ENCODE data around the gene EXOC6. TPM values are rescaled to one million over a fixed set of nuclear protein-coding genes. Genes with fewer than 3 reads are reported as not detected.

The EXOC6 gene
- polyA plus RNA-seq, 3 donors: 3.8 to 5.6 (median 5.1) TPM

DNA sequence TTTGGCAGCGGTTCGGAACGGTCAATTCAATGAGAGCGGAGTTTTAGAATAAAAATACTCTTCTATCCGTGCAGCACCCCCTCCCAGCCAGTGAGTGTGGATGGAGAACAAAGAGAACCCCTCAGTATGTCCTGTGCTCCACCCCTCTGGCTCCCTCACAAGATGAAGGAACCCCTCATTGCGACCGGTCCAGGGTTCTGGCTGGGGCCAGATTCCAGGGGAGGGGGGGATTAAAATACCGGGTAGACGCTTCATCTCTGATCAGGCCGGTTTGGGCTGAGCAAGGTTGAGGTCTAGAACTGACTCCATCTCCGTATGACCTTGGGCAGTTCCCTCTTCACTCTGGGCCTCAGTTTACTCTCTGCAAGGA is 218.2 kb downstream of the EXOC6 start:
- no peak overlapping the region for H3K27ac ChIP-seq (ENCODE audit: low read depth, low read length)
- 16 to 24% (median 23%) methylated on average over 11 of the region's 11 CpGs for WGBS, 3 donors

DNA sequence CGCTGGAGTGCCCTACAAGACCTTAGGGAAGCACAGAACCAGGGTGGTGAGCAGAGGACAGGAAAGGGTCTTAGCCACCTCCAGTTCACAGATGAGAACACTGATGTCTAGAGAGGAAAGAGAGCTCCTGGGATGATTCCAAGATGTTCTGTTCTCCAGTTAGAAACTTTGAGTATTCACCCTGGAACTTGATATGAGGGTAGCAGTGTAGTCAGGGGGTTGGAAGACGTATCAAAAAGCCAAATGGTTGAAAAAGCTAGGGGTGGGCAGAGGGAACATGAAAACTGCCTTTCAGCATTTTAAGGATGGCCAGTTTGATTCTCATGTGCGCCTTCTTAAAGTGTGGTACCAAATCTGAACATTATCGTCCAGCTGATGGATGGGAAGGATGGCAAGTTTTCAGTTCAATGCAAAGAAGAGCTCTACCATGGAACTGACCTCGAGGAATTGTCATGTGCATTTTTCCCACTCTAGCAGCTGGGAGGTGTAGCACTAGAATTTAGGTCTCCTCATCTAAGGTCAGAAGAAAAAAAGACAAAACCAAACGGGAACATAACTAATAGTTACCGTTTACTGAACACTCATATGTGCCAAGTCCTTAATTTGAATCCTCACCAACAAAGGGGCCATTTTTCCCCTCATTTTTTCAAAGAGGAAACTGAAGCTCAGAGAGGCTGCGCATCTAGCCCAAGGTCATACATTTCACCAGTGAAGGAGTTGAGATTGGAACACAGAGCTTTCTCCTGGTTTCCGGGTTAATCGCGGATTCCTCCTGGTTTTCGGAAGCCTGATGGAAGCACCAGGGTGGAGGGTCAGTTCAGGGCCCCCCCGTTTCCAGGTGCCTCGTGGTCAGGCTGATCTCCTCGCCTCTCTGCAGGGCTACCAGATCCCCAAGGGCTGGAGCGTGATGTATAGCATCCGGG is 219.4 kb downstream of the EXOC6 start:
- no peak overlapping the region for H3K27ac ChIP-seq (ENCODE audit: low read depth, low read length)
- WGBS, 3 donors: 10 to 12% (median 10%) methylated on average over 17 of the region's 17 CpGs

DNA sequence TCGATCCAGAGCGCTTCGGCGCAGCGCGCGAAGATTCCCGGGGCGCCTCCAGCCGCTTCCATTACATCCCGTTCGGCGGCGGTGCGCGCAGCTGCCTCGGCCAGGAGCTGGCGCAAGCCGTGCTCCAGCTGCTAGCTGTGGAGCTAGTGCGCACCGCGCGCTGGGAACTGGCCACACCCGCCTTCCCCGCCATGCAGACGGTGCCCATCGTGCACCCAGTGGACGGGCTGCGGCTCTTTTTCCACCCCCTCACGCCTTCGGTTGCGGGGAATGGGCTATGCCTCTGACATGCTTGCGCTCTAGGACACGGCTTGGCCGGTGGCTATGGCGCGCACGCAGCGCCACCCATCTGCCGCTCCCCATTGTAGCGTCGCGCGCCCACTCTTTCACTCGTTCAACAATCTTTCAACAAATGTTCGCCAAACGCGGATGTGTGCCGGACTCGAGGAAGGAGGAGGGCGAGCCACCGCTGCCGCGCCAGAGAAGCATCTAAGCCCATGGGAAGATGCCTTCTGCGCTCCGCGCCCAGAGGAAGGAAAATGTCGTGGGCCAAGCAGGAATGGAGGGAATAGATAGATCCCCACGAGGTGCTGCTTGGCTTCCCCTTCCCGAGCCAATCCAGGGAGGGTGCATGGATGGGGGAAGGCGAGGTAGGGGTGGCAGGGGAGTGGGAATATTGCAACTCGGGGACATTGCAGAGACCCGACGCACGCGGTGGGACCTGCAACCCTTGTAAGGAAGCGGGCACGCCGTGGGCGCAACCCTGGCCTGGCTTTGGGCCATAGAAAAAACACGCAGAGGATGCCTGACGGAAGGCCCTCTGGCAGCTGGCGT is 220.3 kb downstream of the EXOC6 start:
- H3K27ac ChIP-seq (ENCODE audit: low read depth, low read length): no peak overlapping the region
- WGBS, 3 donors: 1 to 4% (median 2%) methylated on average over 71 to 73 of the region's 73 CpGs

- 15 to 29% (median 26%) methylated on average over 10 of the region's 10 CpGs for WGBS, 3 donors
- H3K27ac ChIP-seq (ENCODE audit: low read depth, low read length): no peak overlapping the region
Measured at GRCh38 chr10:93069245-93069561, 220.9 kb downstream of the EXOC6 start.

- 63 to 74% (median 67%) methylated on average over 5 of the region's 5 CpGs for WGBS, 3 donors
Measured at GRCh38 chr10:93070378-93071176, 222.3 kb downstream of the EXOC6 start.

DNA sequence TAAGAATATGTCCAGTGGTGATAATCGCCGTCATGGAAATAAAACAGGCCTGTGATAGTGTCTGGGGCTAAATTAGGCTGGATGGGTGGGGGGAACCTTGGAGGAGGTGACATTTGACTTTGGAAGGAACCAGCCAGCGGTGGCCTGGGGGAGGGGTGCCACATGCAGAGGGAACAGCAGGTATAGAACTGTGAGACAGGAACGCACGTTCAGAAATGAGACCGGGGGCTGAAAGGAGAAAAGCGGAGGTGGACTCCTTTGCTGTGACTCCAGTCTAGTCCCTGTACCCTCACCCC is 222.8 kb downstream of the EXOC6 start:
- whole genome bisulfite sequencing, 3 donors: 52 to 58% (median 56%) methylated on average over 7 of the region's 7 CpGs
- H3K27ac ChIP-seq (ENCODE audit: low read depth, low read length): no peak overlapping the region

More at GRCh38 chr10:93070378-93071176, 222.3 kb downstream of the EXOC6 start:
- no peak overlapping the region for H3K27ac ChIP-seq (ENCODE audit: low read depth, low read length)

DNA sequence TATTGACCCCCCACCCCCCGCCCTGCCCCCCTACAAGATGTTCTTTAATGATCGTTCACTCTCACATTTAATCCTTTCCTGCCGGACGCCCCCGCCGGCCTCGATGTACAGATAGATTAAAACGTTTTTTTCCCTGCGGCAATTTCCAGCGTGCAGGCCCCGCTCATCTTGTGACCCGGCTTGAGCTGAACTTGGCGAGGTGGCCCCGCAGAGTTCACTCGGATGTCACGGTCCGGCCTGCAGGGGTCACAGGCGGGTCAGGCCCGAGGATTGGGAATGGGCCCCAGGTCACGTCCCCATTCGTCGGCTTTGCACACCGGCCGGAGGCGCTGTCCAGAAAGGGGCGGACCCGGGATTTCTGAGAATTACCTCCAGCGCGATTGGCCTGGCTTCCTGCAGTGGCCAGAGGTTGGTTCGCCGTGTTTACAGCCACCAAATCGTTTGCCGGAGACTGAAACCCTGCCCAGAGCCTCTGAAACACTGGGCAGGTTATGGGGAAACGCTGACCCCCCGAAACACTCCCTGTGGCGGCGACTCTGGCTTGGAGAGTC is 223.4 kb downstream of the EXOC6 start:
- 1 to 4% (median 2%) methylated on average over 37 of the region's 37 CpGs for WGBS, 3 donors
- H3K27ac ChIP-seq (ENCODE audit: low read depth, low read length): no peak overlapping the region

DNA sequence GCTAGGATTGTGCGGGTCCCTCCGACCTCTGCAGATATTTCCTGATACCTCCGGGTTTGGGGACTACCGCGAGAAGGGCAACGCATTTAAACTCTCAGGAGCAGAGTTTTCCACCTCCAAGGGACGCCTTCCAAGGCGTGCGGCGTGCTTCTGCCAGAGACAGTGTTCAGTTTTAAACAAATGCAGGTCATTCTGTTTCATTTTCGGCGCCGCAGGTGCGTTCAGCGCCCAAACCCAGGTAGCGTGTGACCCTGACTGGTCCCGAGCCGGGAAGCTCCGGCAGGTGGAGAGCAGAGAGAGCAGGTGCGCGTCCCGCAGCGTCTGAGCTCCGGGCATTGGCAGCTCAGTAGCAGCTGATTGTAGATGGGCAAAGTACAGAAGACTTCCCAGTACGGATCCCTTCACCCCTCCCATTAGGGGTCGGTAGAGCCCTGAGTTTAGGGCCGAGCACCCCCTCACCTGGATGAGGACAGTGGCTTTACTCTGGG is 223.9 kb downstream of the EXOC6 start:
- WGBS, 3 donors: 1% methylated on average over 27 of the region's 27 CpGs

GRCh38 chr10:93072713-93073538 is 224.6 kb downstream of the EXOC6 start:
- H3K27ac ChIP-seq (ENCODE audit: low read depth, low read length): no peak overlapping the region
- 2 to 6% (median 3%) methylated on average over 33 to 34 of the region's 34 CpGs for WGBS, 3 donors

More for the DNA sequence above, 223.9 kb downstream of the EXOC6 start:
- no peak overlapping the region for H3K27ac ChIP-seq (ENCODE audit: low read depth, low read length)

DNA sequence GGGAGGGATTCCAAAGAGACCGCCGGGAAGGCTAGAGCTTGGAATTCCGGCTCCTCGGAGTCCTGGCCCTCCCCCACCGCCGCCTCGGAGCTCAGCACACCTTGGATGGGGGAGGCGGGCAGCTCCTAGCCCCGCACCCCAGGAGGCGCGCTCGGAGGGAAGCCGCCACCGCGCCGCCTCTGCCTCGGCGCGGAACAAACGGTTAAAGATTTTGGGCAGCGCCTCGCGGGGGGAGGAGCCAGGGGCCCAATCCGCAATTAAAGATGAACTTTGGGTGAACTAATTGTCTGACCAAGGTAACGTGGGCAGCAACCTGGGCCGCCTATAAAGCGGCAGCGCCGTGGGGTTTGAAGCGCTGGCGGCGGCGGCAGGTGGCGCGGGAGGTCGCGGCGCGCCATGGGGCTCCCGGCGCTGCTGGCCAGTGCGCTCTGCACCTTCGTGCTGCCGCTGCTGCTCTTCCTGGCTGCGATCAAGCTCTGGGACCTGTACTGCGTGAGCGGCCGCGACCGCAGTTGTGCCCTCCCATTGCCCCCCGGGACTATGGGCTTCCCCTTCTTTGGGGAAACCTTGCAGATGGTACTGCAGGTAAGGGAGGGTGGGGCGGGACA is 225.3 kb downstream of the EXOC6 start, which contains the start of gene CYP26A1:
Gene CYP26A1 (plus strand): TSS at position 355 of the 608 bp plus-strand sequence. CDS start 42 bp downstream, at position 397.
- WGBS, 3 donors: 0 to 1% (median 1%) methylated on average over 52 of the region's 52 CpGs
- no peak within 1 kb of the TSS for H3K27ac ChIP-seq (ENCODE audit: low read depth, low read length)

- WGBS, 3 donors: 0 to 1% (median 1%) methylated on average over 39 to 40 of the region's 40 CpGs
- H3K27ac ChIP-seq (ENCODE audit: low read depth, low read length): no peak overlapping the region
Measured at GRCh38 chr10:93074147-93074596, 225.9 kb downstream of the EXOC6 start.

- WGBS, 3 donors: 2% methylated on average over 66 to 67 of the region's 67 CpGs
- no peak overlapping the region for H3K27ac ChIP-seq (ENCODE audit: low read depth, low read length)
Measured at GRCh38 chr10:93074597-93075368, 226.5 kb downstream of the EXOC6 start.

DNA sequence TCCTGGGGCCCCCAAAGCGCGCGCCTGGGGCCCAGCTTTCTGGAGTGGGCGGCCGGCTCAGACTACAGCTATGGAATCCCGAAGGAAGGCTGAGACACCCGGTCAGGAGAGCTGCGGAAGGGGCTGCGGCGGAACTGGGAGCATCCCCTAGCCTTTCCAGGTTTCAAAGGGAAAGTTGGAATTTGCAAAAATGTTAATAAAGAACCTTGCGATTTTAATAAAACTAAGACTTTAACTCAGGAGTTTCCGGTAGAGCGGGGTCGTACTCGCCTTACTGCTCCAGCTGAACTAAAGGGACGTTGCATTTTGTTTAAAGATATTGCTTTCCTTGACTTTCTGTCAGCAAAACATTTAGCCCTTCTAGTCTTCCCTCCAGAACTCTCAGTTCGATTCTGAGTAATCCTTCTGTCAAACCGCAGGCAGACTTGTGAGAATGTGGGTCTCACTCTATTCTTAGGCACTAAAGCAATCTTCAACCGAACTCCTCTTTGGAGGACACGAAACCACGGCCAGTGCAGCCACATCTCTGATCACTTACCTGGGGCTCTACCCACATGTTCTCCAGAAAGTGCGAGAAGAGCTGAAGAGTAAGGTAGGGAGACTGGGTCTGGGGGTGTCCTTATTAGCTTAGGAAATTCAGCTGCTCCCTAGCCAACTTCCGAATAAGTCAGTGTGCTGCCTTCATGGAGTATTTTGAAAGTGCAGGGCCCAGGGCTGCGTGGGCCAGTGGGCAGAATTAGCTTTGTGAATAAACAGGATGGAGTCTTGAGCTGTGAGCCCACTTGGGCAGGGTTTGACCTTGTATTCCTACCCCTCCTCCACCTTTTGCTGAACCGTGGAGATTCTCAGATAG is 227.3 kb downstream of the EXOC6 start:
- 15 to 25% (median 25%) methylated on average over 25 of the region's 25 CpGs for WGBS, 3 donors
- no peak overlapping the region for H3K27ac ChIP-seq (ENCODE audit: low read depth, low read length)

- WGBS, 3 donors: 44 to 71% (median 69%) methylated on average over 2 of the region's 2 CpGs
- H3K27ac ChIP-seq (ENCODE audit: low read depth, low read length): no peak overlapping the region
Measured at GRCh38 chr10:93076871-93077270, 228.6 kb downstream of the EXOC6 start.

- no peak overlapping the region for H3K27ac ChIP-seq (ENCODE audit: low read depth, low read length)
- WGBS, 3 donors: 69 to 85% (median 80%) methylated on average over 5 of the region's 5 CpGs
Measured at GRCh38 chr10:93077860-93078337, 229.6 kb downstream of the EXOC6 start.
